Hepatocyte (in vitro differentiated cells): ENCODE results near the gene IDH3A.

ENCODE experiments used
- CTCF ChIP-seq: fragments of 200-600 bp; sonication (generic); IDR thresholded peaks from 2 replicates; pipeline ENCODE4 v1.5.1; 2016; ENCODE audit warnings: antibody characterized with exemption, mild to moderate bottlenecking; ENCODE audit not compliant: poor library complexity
- EZH2 ChIP-seq: fragments of 200-600 bp; sonication (generic); IDR thresholded peaks from 2 replicates; pipeline ENCODE4 v1.6.1; 2016; ENCODE audit warnings: antibody characterized with exemption, mild to moderate bottlenecking, borderline replicate concordance
- EZH2phosphoT487 ChIP-seq: fragments of 200-600 bp; sonication (generic); IDR thresholded peaks from one replicate; pipeline ENCODE4 v1.6.1; 2018; ENCODE audit warnings: antibody characterized with exemption, mild to moderate bottlenecking, low read depth, moderate library complexity; ENCODE audit not compliant: unreplicated experiment, severe bottlenecking

DNA sequence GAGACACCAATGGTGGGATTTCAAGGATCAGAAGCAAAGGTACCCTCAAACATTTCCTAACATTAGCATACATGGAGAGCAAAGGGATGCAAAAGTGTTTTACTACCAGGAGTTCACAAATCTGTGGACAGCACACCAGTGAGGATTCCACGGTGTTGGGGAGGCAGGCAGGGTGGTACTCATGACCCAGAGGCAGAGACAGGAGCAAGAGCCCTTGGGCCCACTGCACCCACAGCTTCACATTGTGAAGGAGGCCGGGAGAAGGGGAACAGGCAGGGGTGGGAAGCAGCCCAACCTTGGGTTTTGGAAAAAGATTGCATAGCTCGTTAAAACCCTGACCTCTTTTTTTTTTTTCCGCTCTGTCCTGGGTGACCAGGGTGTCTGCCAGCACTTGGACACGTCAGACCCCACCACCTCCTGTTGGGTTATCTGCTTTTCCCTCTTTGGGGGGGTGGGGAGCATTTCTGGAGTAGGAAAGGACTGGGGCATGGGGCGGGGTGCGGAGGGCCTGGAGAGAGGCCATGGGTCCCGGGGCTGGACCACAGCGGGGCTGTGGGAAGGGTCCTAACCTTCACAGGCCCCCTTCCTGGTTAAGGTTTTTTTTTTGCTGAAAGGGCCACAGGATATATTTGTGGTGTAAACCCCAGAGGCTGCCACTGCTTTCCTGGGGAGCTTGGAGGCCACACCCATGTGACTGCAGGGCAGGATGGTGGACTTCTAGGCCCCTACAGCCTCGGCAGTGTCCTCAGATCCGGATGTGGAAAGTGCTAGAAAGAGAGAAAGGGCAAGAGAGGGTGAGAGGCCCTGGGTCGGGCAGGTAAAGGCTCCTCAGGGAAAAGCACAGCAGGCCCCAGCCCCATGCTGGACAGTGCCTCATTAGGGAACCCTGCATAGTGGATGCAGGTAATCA, 44.3 kb upstream of the IDH3A start:
- TF ChIP-seq CTCF (no peak), EZH2phosphoT487 (no peak), EZH2 (no peak)
